Esophagus squamous epithelium (tissue), 5 donors: ENCODE measurements around the gene FXYD6. TPM values are rescaled to one million over a fixed set of nuclear protein-coding genes. Genes with fewer than 3 reads are reported as not detected.
"Not testable (repeated sequence)": the region's sequence is repeated elsewhere in the genome, so short reads cannot be mapped to it uniquely, and the experiment has no call there.

Experiments used
- DNase-seq: peaks from one replicate; lab custom pipeline; 2025; lab: John Stamatoyannopoulos, UW
- H3K27ac ChIP-seq, 4 donors: fragments of 200-600 bp; sonication (generic); one replicate each; pipeline ENCODE4 v1.5.1; 2016 to 2019; ENCODE audit warnings: mild to moderate bottlenecking in 1 of 4
- H3K27me3 ChIP-seq, 4 donors: fragments of 200-600 bp; sonication (generic); 1 replicate in 3 of 4; 2 replicates in 1 of 4; pipeline versions ENCODE4 v1.5.1 to v1.6.0; 2017 to 2021; ENCODE audit warnings: antibody characterized with exemption in 1 of 4
- H3K36me3 ChIP-seq, 3 donors: fragments of 200-600 bp; sonication (generic); one replicate each; pipeline ENCODE4 v1.5.1; 2016 to 2019
- H3K4me1 ChIP-seq, 3 donors: fragments of 200-600 bp; sonication (generic); one replicate each; pipeline ENCODE4 v1.5.1; 2017 to 2019
- H3K4me3 ChIP-seq, 4 donors: fragments of 200-600 bp; sonication (generic); 1 replicate in 3 of 4; 2 replicates in 1 of 4; pipeline ENCODE4 v1.5.1; 2016 to 2019; ENCODE audit warnings: mild to moderate bottlenecking in 2 of 4, moderate library complexity in 1 of 4
- H3K9me3 ChIP-seq, 3 donors: fragments of 200-600 bp; sonication (generic); one replicate each; pipeline ENCODE4 v1.5.1; 2016 to 2019
- POLR2A ChIP-seq, 4 donors: fragments of 450-650 bp; IDR thresholded peaks; one replicate each; pipeline ENCODE4 v1.6.1; 2017; ENCODE audit warnings: antibody characterized with exemption in 4 of 4, mild to moderate bottlenecking in 4 of 4, moderate library complexity in 3 of 4
- WGBS, 2 donors: methylation state at CpG; one replicate each; pipeline ENCODE4 v1.1.5; 2018; 5-methylcytosine and 5-hydroxymethylcytosine counted together
- intact Hi-C: fragments of 100-400 bp; cut with DNase I; formaldehyde crosslinking; loops from one replicate; pipeline ENCODE4 v1.15.0; 2022
- total RNA-seq, 4 donors: library from RNA; depleted of rRNA; stranded (reverse); fragments of >200 nt; gene quantifications; one replicate each; pipeline ENCODE4 v1.1.0, GENCODE V29; 2016
- TF ChIP-seq, protein P1 (sequence below), 6 experiments: fragments of 450-650 bp in 4 of 6; fragments of 200-600 bp in 2 of 6; sonication (generic) in 2 of 6; IDR thresholded peaks; one replicate each; pipeline ENCODE4 v1.5.1; 2016 to 2019; ENCODE audit warnings: antibody characterized with exemption in 6 of 6, mild to moderate bottlenecking in 4 of 6, moderate library complexity in 4 of 6
- donor health status: DM: yes; HTN: yes; CAD: no.

Gene FXYD6, protein sequence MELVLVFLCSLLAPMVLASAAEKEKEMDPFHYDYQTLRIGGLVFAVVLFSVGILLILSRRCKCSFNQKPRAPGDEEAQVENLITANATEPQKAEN
- 10 to 100 TPM in 1 of 4 donors, 1 to 10 TPM in 2, under 1 TPM in 1; 0.61 to 27.7 (median 2.1) TPM for total RNA-seq

DNA sequence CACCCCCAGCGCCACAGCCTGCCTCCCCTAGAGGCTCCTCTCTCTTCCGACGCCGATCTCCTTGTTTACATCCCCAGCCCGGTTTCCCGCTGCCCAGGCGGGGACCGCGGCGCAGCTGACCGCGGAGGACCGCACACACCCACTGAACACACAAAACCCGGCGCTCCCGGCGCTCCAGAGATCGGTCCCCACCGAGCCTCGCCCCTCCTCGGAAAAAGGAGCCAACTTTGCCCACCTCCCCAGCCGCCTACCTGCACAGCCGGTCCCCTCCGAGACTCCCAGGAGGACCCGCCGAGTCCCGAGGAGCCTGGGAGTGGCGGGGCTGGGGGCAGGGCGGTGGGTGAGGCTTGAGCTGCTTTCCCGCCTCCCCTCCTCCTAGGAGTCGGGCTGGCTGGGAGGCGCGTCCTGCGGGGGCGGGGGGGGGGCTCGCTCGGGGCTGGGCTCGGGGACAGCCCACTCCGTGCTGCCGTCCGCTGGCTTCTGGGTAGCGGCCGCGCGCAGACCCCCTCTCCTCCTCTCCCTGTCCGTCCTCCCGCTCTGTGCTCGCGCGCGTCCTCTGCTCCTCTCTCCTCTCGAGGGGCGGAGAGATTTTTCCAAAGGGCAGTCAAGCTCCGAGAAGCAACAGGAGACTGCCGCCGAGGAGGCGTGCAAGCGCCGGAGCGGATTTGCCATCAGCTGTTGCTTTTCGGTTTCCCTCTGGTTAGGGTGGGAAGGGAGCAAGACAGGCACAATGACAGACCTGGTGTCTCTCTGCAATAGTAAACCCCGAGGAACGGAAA lies at the start of gene FXYD6:
Gene FXYD6 (minus strand): TSS at position 318 of the 779 bp plus-strand sequence. CDS start 33,882 bp downstream, outside the sequence.
- H3K36me3 ChIP-seq: no peaks in the 10 kb centered on the region
- intact Hi-C loops: no loop called here
- peaks cover 16 to 59% (median 26%) of the 10 kb centered on the region in 3 donors for H3K4me1 ChIP-seq
- WGBS, 2 donors: 0% methylated on average over 2 to 12 of the region's 63 CpGs
- peak within 1 kb of the TSS; percentile 28 to 75 (median 50) for H3K4me3 ChIP-seq
- no peak for DNase-seq
- TF ChIP-seq, protein P1, sequence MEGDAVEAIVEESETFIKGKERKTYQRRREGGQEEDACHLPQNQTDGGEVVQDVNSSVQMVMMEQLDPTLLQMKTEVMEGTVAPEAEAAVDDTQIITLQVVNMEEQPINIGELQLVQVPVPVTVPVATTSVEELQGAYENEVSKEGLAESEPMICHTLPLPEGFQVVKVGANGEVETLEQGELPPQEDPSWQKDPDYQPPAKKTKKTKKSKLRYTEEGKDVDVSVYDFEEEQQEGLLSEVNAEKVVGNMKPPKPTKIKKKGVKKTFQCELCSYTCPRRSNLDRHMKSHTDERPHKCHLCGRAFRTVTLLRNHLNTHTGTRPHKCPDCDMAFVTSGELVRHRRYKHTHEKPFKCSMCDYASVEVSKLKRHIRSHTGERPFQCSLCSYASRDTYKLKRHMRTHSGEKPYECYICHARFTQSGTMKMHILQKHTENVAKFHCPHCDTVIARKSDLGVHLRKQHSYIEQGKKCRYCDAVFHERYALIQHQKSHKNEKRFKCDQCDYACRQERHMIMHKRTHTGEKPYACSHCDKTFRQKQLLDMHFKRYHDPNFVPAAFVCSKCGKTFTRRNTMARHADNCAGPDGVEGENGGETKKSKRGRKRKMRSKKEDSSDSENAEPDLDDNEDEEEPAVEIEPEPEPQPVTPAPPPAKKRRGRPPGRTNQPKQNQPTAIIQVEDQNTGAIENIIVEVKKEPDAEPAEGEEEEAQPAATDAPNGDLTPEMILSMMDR (IDR thresholded peaks at IDR 0.05): no peak
- no peak for TF ChIP-seq POLR2A (IDR thresholded peaks at IDR 0.05)
- H3K27me3 ChIP-seq: peaks cover 5 to 98% (median 11%) of the 10 kb centered on the region in 4 donors
- peak within 1 kb of the TSS in 3 of 4 donors; percentile 8 to 64 (median 59) for H3K27ac ChIP-seq
- no peaks in the 10 kb centered on the region for H3K9me3 ChIP-seq

DNA sequence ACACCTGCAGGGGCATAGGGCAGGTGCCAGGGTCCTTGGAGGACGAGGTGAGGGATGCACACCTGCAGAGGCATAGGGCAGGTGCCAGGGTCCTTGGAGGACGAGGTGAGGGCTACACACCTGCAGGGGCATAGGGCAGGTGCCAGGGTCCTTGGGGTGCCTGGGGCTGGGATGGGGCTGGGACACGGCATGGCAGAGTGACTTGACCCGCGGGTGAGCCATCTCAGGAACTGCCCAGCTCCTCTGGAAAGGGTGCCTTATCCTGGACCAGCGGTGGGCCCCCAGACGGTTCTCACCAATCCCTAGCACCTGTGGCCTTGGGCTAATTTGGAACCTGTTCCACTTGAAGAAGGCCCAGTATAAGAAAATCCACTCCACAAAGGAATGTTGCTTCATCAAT lies 49.7 kb upstream of the FXYD6 start:
- peaks cover 0 to 32% (median 3%) of the 10 kb centered on the region in 3 donors for H3K4me1 ChIP-seq
- 57 to 83% methylated on average over 6 to 7 of the region's 7 CpGs for WGBS, 2 donors
- H3K36me3 ChIP-seq, H3K9me3 ChIP-seq, intact Hi-C loops, H3K27me3 ChIP-seq, DNase-seq, H3K27ac ChIP-seq, H3K4me3 ChIP-seq: not testable (repeated sequence)

DNA sequence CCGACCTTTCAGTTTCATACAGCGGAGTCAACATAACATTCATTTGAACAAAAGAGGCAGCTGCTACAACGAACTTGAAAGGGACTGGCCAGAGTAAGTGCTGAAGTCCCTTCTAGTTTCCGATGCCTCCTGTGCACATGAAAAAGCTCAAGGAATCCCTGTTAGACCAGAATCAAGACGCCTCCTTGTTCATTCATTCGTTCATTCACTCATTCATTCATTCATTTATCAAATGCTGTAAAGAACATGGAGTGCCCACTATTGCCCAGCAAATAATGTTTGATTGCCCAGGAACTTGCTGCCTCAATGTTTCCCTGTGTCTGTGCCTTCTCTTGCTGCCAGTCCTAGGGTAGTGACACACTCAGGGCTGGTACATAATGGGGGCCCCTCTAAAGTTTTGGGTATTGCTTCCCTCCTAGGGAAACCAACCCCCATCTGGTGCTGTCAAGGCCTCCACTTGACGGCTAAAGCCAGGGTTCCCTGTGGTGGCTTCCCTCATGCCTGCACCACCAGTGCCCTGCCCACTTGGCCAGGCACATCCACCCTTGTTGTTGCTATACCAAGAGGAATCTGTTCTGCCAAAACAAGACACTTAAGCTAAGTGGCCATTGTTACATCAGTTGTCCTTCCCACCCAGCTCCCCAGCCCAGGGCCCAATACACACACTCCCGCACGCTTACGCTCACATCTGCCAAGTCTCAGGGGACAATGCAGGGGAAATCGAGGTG lies 48.9 kb upstream of the FXYD6 start:
- no peak overlapping the region for H3K4me3 ChIP-seq
- no peak for DNase-seq
- peaks cover 0 to 26% (median 3%) of the 10 kb centered on the region in 3 donors for H3K4me1 ChIP-seq
- no peak overlapping the region for H3K27ac ChIP-seq
- H3K36me3 ChIP-seq: no peaks in the 10 kb centered on the region
- intact Hi-C loops: no loop called here
- WGBS, 2 donors: 71 to 75% methylated on average over 5 of the region's 11 CpGs
- TF ChIP-seq POLR2A (IDR thresholded peaks at IDR 0.05): no peak
- TF ChIP-seq, protein P1 (IDR thresholded peaks at IDR 0.05): no peak
- no peaks in the 10 kb centered on the region for H3K9me3 ChIP-seq
- no peaks in the 10 kb centered on the region for H3K27me3 ChIP-seq

DNA sequence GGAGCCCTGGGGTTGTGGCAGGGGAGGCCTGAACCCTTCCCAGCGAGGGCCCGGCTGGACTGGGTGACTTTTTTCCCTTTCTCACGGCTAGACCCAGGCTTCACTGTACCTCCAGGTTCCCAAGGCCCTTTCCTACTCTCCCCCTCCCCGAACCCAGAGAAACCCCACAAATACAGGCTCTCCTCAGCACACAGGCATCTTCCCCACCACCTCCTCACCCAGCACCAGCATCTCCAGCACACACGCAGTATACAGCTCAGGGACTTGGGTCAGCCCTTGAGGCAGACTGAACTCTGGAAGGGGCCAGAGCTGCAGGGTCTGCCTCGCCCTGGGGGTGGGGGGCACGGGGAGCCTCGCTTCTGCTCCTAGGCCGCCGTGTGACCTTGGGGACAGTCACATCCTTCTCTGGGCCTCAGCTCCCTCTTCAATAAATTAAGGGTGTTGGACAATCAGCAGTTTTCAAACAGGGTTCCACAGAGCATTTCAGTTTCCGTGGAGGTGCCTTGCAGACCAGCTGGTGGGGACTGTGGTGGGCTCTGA lies 48.2 kb upstream of the FXYD6 start:
- no peak overlapping the region for H3K4me3 ChIP-seq
- no peaks in the 10 kb centered on the region for H3K36me3 ChIP-seq
- TF ChIP-seq, protein P1 (IDR thresholded peaks at IDR 0.05): no peak
- no peaks in the 10 kb centered on the region for H3K27me3 ChIP-seq
- H3K27ac ChIP-seq: no peak overlapping the region
- no peaks in the 10 kb centered on the region for H3K9me3 ChIP-seq
- WGBS, 2 donors: 59 to 89% methylated on average over 3 to 7 of the region's 11 CpGs
- intact Hi-C loops: no loop called here
- peaks cover 0 to 19% (median 3%) of the 10 kb centered on the region in 3 donors for H3K4me1 ChIP-seq
- DNase-seq: no peak

DNA sequence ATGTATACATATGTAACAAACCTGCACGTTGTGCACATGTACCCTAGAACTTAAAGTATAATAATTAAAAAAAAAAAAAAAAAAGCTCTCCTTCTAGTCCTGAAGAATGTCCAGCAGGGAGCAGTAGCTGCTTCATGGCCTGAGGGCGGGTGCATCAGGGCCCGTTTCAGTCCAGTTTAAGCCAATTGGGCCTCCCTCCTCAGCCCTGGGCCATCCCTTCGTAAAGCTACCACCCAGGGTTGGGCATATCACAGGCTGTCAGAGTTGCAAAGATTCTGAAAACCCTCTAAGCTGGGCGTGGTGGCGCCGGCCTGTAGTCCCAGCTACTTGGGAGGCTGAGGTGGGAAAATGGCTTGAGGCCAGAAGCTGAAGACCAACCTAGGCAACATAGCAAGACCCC lies 47.3 kb upstream of the FXYD6 start:
- WGBS, 2 donors: 57 to 76% methylated on average over 4 to 5 of the region's 7 CpGs
- TF ChIP-seq POLR2A (IDR thresholded peaks at IDR 0.05): no peak
- TF ChIP-seq, protein P1 (IDR thresholded peaks at IDR 0.05): no peak
- intact Hi-C loops: no loop called here
- no peaks in the 10 kb centered on the region for H3K9me3 ChIP-seq
- H3K4me1 ChIP-seq: peaks cover 0 to 16% (median 5%) of the 10 kb centered on the region in 3 donors
- no peak overlapping the region for H3K27ac ChIP-seq
- no peaks in the 10 kb centered on the region for H3K36me3 ChIP-seq
- H3K27me3 ChIP-seq: no peaks in the 10 kb centered on the region
- H3K4me3 ChIP-seq: no peak overlapping the region
- no peak for DNase-seq
